AG09309 (cell line): ENCODE measurements around the gene FXYD6.

Experiments
- DNase-seq: peaks from one replicate; pipeline ENCODE4 v3.0.0-alpha.2; 2010; ENCODE audit warnings: low read depth
- H3K4me3 ChIP-seq: 2 replicates; pipeline ENCODE4 v1.5.1; 2011; ENCODE audit warnings: mild to moderate bottlenecking, low read depth, low read length, moderate library complexity; ENCODE audit not compliant: control insufficient read depth
- CTCF ChIP-seq: IDR thresholded peaks from 2 replicates; pipeline ENCODE4 v1.5.1; 2011; ENCODE audit warnings: mild to moderate bottlenecking, low read depth, low read length, inconsistent platforms; ENCODE audit not compliant: insufficient read depth, control insufficient read depth; ENCODE audit errors: missing control alignments

The FXYD6 gene

GRCh38 chr11:117874910-117875381 is 1.5 kb downstream of the FXYD6 start:
- no peak overlapping the region for H3K4me3 ChIP-seq
- no peak for TF ChIP-seq CTCF
- DNase-seq = no peak

GRCh38 chr11:117874253-117874909 is 2.1 kb downstream of the FXYD6 start:
- DNase-seq = no peak
- H3K4me3 ChIP-seq = no peak overlapping the region
- TF ChIP-seq CTCF = no peak

- DNase-seq = no peak
- H3K4me3 ChIP-seq = no peak overlapping the region
- TF ChIP-seq CTCF = no peak
These were observed 2.7 kb downstream of the FXYD6 start for GRCh38 chr11:117873828-117874125.

- DNase-seq = no peak
- no peak overlapping the region for H3K4me3 ChIP-seq
- TF ChIP-seq CTCF = no peak
These were observed 3.3 kb downstream of the FXYD6 start for GRCh38 chr11:117872975-117873827.

- no peak for TF ChIP-seq CTCF
- DNase-seq = no peak
- no peak overlapping the region for H3K4me3 ChIP-seq
These were observed 4.0 kb downstream of the FXYD6 start for GRCh38 chr11:117872420-117872961.

- DNase-seq = no peak
- TF ChIP-seq CTCF = no peak
- H3K4me3 ChIP-seq = no peak overlapping the region
These were observed 4.7 kb downstream of the FXYD6 start for GRCh38 chr11:117871784-117872183.
